HL-60 (cell line): ENCODE results near the gene PHF21B.

ENCODE experiments used
- DNase-seq, 2 experiments: peaks; one replicate each; pipeline ENCODE4 v3.0.0-alpha.2; 2010 to 2020; ENCODE audit warnings: low read depth in 1 of 2, low spot score in 1 of 2
- H3K27ac ChIP-seq: fragments of 250-450 bp; sonication (Bioruptor Pico); replicated peaks from 2 replicates; pipeline ENCODE4 v1.5.1; 2020; ENCODE audit warnings: mild to moderate bottlenecking, moderate library complexity
- H3K27me3 ChIP-seq: fragments of 250-450 bp; sonication (Bioruptor Pico); 2 replicates; pipeline ENCODE4 v1.5.1; 2021; ENCODE audit warnings: mild to moderate bottlenecking, moderate library complexity; ENCODE audit not compliant: insufficient read depth, poor library complexity, severe bottlenecking
- H3K4me3 ChIP-seq: replicated peaks from 2 replicates; pipeline ENCODE4 v1.5.1; 2011; ENCODE audit warnings: mild to moderate bottlenecking, control low read depth, low read length; ENCODE audit not compliant: insufficient read depth
- GABPA ChIP-seq: IDR thresholded peaks from 2 replicates; pipeline ENCODE4 v1.6.1; 2012; ENCODE audit warnings: low read depth
- POLR2AphosphoS5 ChIP-seq: IDR thresholded peaks from 2 replicates; pipeline ENCODE4 v1.6.1; 2012; ENCODE audit warnings: low read depth
- SPI1 ChIP-seq: IDR thresholded peaks from 2 replicates; pipeline ENCODE4 v1.6.1; 2012; ENCODE audit warnings: low read depth, mild to moderate bottlenecking, borderline replicate concordance
- TF ChIP-seq, protein P1 (sequence below): IDR thresholded peaks from one replicate; pipeline ENCODE4 v1.5.1; 2011; ENCODE audit warnings: low read length, control low read depth, inconsistent platforms; ENCODE audit not compliant: insufficient read depth
- TF ChIP-seq, protein P2 (sequence below): IDR thresholded peaks from 2 replicates; pipeline ENCODE4 v1.6.1; 2012; ENCODE audit warnings: low read depth; ENCODE audit not compliant: insufficient replicate concordance

The PHF21B gene

DNA sequence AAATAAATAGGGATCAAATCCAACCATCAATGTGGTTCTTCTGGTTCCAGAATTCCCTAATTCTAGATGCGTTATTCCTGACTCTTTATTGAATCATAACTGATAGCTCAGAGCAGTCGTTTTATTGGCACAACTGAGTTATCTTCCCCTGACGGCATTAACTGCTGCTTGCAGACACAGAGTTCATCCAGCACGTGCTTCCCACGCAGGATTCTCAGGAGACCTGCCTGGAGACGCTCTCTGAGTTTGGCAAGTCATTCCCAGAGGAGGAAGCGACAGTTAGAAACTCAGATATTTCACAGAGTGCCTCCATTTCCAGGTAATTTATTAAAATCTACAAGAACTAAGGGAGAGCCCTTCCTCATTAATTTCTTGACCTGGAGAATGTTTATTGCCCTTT is 35.4 kb upstream of the PHF21B start:
- Histone ChIP-seq H3K4me3 (no peak overlapping the region), H3K27me3 (no peaks in the 10 kb centered on the region), H3K27ac (no peak overlapping the region)
- TF ChIP-seq SPI1: no peak
- TF ChIP-seq POLR2AphosphoS5: no peak
- TF ChIP-seq, protein P1, sequence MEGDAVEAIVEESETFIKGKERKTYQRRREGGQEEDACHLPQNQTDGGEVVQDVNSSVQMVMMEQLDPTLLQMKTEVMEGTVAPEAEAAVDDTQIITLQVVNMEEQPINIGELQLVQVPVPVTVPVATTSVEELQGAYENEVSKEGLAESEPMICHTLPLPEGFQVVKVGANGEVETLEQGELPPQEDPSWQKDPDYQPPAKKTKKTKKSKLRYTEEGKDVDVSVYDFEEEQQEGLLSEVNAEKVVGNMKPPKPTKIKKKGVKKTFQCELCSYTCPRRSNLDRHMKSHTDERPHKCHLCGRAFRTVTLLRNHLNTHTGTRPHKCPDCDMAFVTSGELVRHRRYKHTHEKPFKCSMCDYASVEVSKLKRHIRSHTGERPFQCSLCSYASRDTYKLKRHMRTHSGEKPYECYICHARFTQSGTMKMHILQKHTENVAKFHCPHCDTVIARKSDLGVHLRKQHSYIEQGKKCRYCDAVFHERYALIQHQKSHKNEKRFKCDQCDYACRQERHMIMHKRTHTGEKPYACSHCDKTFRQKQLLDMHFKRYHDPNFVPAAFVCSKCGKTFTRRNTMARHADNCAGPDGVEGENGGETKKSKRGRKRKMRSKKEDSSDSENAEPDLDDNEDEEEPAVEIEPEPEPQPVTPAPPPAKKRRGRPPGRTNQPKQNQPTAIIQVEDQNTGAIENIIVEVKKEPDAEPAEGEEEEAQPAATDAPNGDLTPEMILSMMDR: no peak
- TF ChIP-seq, protein P2, sequence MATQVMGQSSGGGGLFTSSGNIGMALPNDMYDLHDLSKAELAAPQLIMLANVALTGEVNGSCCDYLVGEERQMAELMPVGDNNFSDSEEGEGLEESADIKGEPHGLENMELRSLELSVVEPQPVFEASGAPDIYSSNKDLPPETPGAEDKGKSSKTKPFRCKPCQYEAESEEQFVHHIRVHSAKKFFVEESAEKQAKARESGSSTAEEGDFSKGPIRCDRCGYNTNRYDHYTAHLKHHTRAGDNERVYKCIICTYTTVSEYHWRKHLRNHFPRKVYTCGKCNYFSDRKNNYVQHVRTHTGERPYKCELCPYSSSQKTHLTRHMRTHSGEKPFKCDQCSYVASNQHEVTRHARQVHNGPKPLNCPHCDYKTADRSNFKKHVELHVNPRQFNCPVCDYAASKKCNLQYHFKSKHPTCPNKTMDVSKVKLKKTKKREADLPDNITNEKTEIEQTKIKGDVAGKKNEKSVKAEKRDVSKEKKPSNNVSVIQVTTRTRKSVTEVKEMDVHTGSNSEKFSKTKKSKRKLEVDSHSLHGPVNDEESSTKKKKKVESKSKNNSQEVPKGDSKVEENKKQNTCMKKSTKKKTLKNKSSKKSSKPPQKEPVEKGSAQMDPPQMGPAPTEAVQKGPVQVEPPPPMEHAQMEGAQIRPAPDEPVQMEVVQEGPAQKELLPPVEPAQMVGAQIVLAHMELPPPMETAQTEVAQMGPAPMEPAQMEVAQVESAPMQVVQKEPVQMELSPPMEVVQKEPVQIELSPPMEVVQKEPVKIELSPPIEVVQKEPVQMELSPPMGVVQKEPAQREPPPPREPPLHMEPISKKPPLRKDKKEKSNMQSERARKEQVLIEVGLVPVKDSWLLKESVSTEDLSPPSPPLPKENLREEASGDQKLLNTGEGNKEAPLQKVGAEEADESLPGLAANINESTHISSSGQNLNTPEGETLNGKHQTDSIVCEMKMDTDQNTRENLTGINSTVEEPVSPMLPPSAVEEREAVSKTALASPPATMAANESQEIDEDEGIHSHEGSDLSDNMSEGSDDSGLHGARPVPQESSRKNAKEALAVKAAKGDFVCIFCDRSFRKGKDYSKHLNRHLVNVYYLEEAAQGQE: no peak
- no peak for TF ChIP-seq GABPA
- DNase-seq: no peak

DNA sequence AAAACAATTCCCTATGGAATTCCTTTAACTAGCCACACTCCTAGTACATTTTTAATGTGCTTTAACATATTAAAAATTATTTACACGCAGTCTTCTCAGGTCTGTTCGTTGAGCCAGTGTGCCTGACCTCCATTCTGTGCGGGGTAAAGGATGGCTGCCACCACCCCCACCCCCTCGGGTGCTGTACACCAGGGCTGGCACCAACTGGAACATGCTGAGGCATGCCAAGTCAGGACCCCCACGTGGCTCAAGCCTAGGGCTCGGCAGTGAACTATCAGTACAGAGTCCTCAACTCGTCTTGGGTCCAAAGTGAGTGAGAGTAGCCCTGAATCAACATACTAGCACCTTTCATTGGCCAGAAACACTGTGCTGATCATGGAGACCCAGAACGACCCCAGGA is 32.5 kb upstream of the PHF21B start:
- H3K27ac ChIP-seq: no peak overlapping the region
- DNase-seq: no peak
- H3K27me3 ChIP-seq: no peaks in the 10 kb centered on the region
- TF ChIP-seq POLR2AphosphoS5: no peak
- no peak overlapping the region for H3K4me3 ChIP-seq

DNA sequence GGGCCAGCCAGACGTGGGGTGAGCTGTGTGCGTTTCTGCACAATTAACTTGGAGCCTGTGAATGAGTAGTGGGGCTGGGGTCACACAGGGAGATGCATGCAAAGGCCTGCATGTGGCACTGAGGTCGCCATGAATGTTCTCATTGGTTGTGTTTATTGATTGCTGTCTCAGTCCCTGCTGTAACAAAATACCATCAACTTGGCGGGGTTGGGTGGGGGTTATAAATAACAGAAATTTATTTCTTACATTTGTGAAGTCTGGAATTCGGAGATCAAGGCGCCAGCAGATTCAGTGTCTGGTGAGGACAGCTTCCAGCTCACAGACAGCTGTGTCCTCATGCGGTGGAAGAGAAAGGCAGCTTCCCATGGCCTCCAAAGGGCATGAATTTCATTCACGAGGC is 29.3 kb upstream of the PHF21B start:
- Histone ChIP-seq H3K27me3 (no peaks in the 10 kb centered on the region), H3K4me3 (no peak overlapping the region), H3K27ac (no peak overlapping the region)
- no peak for DNase-seq
- TF ChIP-seq SPI1 (no peak), POLR2AphosphoS5 (no peak), GABPA (no peak)
- TF ChIP-seq, protein P1: no peak
- TF ChIP-seq, protein P2: no peak

DNA sequence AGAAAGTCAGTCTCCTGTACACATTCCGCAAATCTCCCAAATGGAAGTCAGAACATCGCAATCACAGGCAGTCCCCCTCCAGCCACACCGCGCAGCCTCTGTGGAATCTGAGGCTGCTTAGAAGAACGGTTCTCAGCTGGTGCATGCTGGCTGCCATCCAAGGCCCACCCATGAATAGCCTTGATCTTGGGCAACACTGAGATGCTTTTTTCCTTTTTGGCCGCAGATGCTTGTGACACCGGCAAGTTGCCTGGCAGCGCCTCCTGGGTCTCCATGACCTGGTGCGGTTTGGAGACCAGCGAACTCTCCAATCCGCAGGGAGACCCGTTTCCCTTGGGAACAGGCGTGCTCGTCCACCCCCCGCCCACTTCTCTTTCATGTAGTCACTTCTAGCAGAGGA is 26.3 kb upstream of the PHF21B start:
- DNase-seq: no peak
- H3K27me3 ChIP-seq: no peaks in the 10 kb centered on the region
- no peak overlapping the region for H3K27ac ChIP-seq
- TF ChIP-seq, protein P2: no peak
- TF ChIP-seq, protein P1: no peak
- no peak for TF ChIP-seq GABPA
- TF ChIP-seq POLR2AphosphoS5: no peak
- no peak for TF ChIP-seq SPI1
- no peak overlapping the region for H3K4me3 ChIP-seq
